A673 (cell line): ENCODE results near the gene CDK2AP2. TPM values are rescaled to one million over a fixed set of nuclear protein-coding genes. Genes with fewer than 3 reads are reported as not detected.

Source experiments
- BruUV-seq: library from RNA; stranded (reverse); fragments of 400-500 nt; replicated peaks from 2 replicates; lab custom pipeline; 2021; lab: Mats Ljungman, UMichigan
- CTCF ChIA-PET: fragments of 300-600 bp; sonication (Branson Sonifier 250); formaldehyde crosslinking; loops from one replicate; lab custom pipeline; 2022; ENCODE audit warnings: antibody characterized with exemption; lab: Charles Lee
- POLR2A ChIA-PET: fragments of 300-600 bp; sonication (Branson Sonifier 250); formaldehyde crosslinking; loops from one replicate; lab custom pipeline; 2022; ENCODE audit warnings: antibody characterized with exemption; ENCODE audit not compliant: low non-redundant PET; lab: Charles Lee
- DNase-seq: peaks from one replicate; pipeline ENCODE4 v3.0.0-alpha.2; 2015; ENCODE audit warnings: low spot score
- H3K27ac ChIP-seq: fragments of 200-600 bp; sonication (generic); 2 replicates; pipeline ENCODE4 v1.5.1; 2016; ENCODE audit warnings: mixed run types, low read depth, mild to moderate bottlenecking, mixed read lengths, antibody characterized with exemption, low read length; ENCODE audit not compliant: poor library complexity, severe bottlenecking
- H3K27me3 ChIP-seq: fragments of 200-600 bp; sonication (generic); replicated peaks from 2 replicates; pipeline ENCODE4 v1.6.1; 2017; ENCODE audit warnings: mixed run types, low read depth, mild to moderate bottlenecking, mixed read lengths, antibody characterized with exemption, low read length; ENCODE audit not compliant: insufficient read depth, poor library complexity
- H3K36me3 ChIP-seq: fragments of 200-600 bp; sonication (generic); 2 replicates; pipeline ENCODE4 v1.6.1; 2016; ENCODE audit warnings: mixed run types, mild to moderate bottlenecking, mixed read lengths, antibody characterized with exemption, low read length; ENCODE audit not compliant: insufficient read depth, poor library complexity, severe bottlenecking
- H3K4me1 ChIP-seq: fragments of 200-600 bp; sonication (generic); 2 replicates; pipeline ENCODE4 v1.6.1; 2017; ENCODE audit warnings: mixed run types, mild to moderate bottlenecking, mixed read lengths, antibody characterized with exemption, low read length; ENCODE audit not compliant: insufficient read depth, poor library complexity, severe bottlenecking
- H3K4me3 ChIP-seq: fragments of 200-600 bp; sonication (generic); 2 replicates; pipeline ENCODE4 v1.5.1; 2016; ENCODE audit warnings: low read depth, mixed run types, mild to moderate bottlenecking, mixed read lengths, low read length; ENCODE audit not compliant: poor library complexity, severe bottlenecking
- H3K9me3 ChIP-seq: fragments of 200-600 bp; sonication (generic); 2 replicates; pipeline ENCODE4 v1.6.1; 2016; ENCODE audit warnings: mixed run types, low read depth, mild to moderate bottlenecking, mixed read lengths, antibody characterized with exemption, low read length; ENCODE audit not compliant: poor library complexity, severe bottlenecking
- CTCF ChIP-seq: fragments of 300-800, 200-600 bp; sonication (generic); conservative IDR thresholded peaks from 2 replicates; pipeline ENCODE4 v1.5.1; 2017; ENCODE audit warnings: low read depth, mild to moderate bottlenecking, antibody characterized with exemption, low read length, moderate library complexity, mixed read lengths
- EZH2 ChIP-seq: fragments of 200-600 bp; sonication (generic); IDR thresholded peaks from 2 replicates; pipeline ENCODE4 v1.6.1; 2017; ENCODE audit warnings: borderline replicate concordance, low read depth, mild to moderate bottlenecking, mixed read lengths, antibody characterized with exemption, low read length; ENCODE audit not compliant: poor library complexity, severe bottlenecking
- intact Hi-C: fragments of 100-400 bp; cut with micrococcal nuclease; formaldehyde crosslinking; loops from one replicate; pipeline ENCODE4 v1.10.0; 2022; ENCODE audit not compliant: unreplicated experiment
- total RNA-seq: library from RNA; stranded (reverse); gene quantifications from 2 replicates; pipeline ENCODE4 v1.2.3, GENCODE V29; 2021

Gene CDK2AP2
- total RNA-seq, 1 experiment from 2014 or later = 48.1 TPM

GRCh38 chr11:67523556-67524479 is 15.9 kb upstream of the CDK2AP2 start:
- no peaks in the 10 kb centered on the region for H3K9me3 ChIP-seq
- TF ChIP-seq EZH2 (no peak), CTCF (no peak)
- no TSS peak for BruUV-seq
- intact Hi-C loops = no loop called here
- no peaks in the 10 kb centered on the region for H3K36me3 ChIP-seq
- H3K27ac ChIP-seq = no peak overlapping the region
- no peaks in the 10 kb centered on the region for H3K27me3 ChIP-seq
- CTCF ChIA-PET = no interaction called here
- DNase-seq = no peak
- no peak overlapping the region for H3K4me3 ChIP-seq
- H3K4me1 ChIP-seq = no peaks in the 10 kb centered on the region
- POLR2A ChIA-PET = no interaction called here

- no peak within 1 kb of the TSS for H3K4me3 ChIP-seq
- CTCF ChIA-PET = no interaction called here
- POLR2A ChIA-PET = no interaction called here
- TF ChIP-seq CTCF (no peak), EZH2 (no peak)
- no peak for DNase-seq
- intact Hi-C loops = no loop called here
- no peak within 1 kb of the TSS for H3K27ac ChIP-seq
- no peaks in the 10 kb centered on the region for H3K4me1 ChIP-seq
- no peaks in the 10 kb centered on the region for H3K36me3 ChIP-seq
- H3K27me3 ChIP-seq = no peaks in the 10 kb centered on the region
- no TSS peak for BruUV-seq
- H3K9me3 ChIP-seq = no peaks in the 10 kb centered on the region
Measured at GRCh38 chr11:67522844-67523555, 15.0 kb upstream of the CDK2AP2 start, which contains the start of gene CABP2. Gene CABP2, minus strand, starts transcription at chr11:67523446. Its CDS starts 120 bp downstream, at chr11:67523326.

- TF ChIP-seq EZH2 (no peak), CTCF (no peak)
- intact Hi-C loops = no loop called here
- DNase-seq = no peak
- no peaks in the 10 kb centered on the region for H3K9me3 ChIP-seq
- ChIA-PET CTCF (no interaction called here), POLR2A (no interaction called here)
- H3K27ac ChIP-seq = no peak overlapping the region
- no peaks in the 10 kb centered on the region for H3K4me1 ChIP-seq
- no peaks in the 10 kb centered on the region for H3K36me3 ChIP-seq
- no peak overlapping the region for H3K4me3 ChIP-seq
- BruUV-seq = no TSS peak
- H3K27me3 ChIP-seq = no peaks in the 10 kb centered on the region
Measured at GRCh38 chr11:67522338-67522737, 14.4 kb upstream of the CDK2AP2 start.
